Measurements from ENCODE around the gene SLC7A8. TPM values are rescaled to one million over a fixed set of nuclear protein-coding genes. Genes with fewer than 3 reads are reported as not detected.

Gene SLC7A8
- total and polyA plus RNA-seq, 2 of the 4 experiments (the other 2 are of a cell fraction): 0.31 TPM; not detected in 1

- ChIA-PET POLR2A (ENCODE audit: unreplicated experiment) (no interaction called here), CTCF (interaction anchor here (1.7 to 2.2 kb wide), 2 partner anchors 19 to 45 kb away, joined by 5 to 6 read pairs; partner anchors contain the start of genes ACIN1 and C14orf119)
- 40% methylated on average over 1 of the region's 5 CpGs; no CpG with 5 or more reads in 1 of the 2 experiments for WGBS, 2 experiments (ENCODE audit: extremely low coverage in 2 of 2, insufficient read length in 1 of 2)
- in situ Hi-C loops (cut with MboI; ENCODE audit: low sequenced_read_pairs) (loop anchor here (10.0 kb wide), 1 partner anchor 191 kb away; the partner anchor contains the start of genes BCL2L2 and PPP1R3E), intact Hi-C loops (cut with micrococcal nuclease) (no loop called here), dilution Hi-C loops (cut with HindIII; ENCODE audit: low sequenced_read_pairs, unreplicated experiment) (no loop called here)
- no TSS peak for BruUV-seq (replicated peaks)
- no peak overlapping the region; the same call in 1 of the 2 replicates for H3K4me2 ChIP-seq (ENCODE audit: low read depth, low read length)
- peak overlapping the region; percentile 77 for H2AK9ac ChIP-seq (replicated peaks; ENCODE audit: low read depth, low read length, poor library complexity)
- no peak for TF ChIP-seq SMC3 (IDR thresholded peaks at IDR 0.05; ENCODE audit: low read depth, low read length)
- TF ChIP-seq ELK1 (IDR thresholded peaks at IDR 0.05; ENCODE audit: borderline replicate concordance, low read depth, low read length): no peak
- no peak for TF ChIP-seq CEBPB (IDR thresholded peaks at IDR 0.05; ENCODE audit: low read depth, low read length)
- TF ChIP-seq MAZ (IDR thresholded peaks at IDR 0.05; ENCODE audit: borderline replicate concordance, low read depth, low read length): no peak
- TF ChIP-seq USF2 (IDR thresholded peaks at IDR 0.05; ENCODE audit: low read depth, low read length): no peak
- no peak for TF ChIP-seq BHLHE40 (IDR thresholded peaks at IDR 0.05; ENCODE audit: low read depth, low read length)
- TF ChIP-seq CHD1 (IDR thresholded peaks at IDR 0.05; ENCODE audit: low read depth, low read length): no peak
- no peak for TF ChIP-seq RCOR1 (IDR thresholded peaks at IDR 0.05; ENCODE audit: insufficient replicate concordance, low read length)
- no peak for TF ChIP-seq RFX5 (IDR thresholded peaks at IDR 0.05; ENCODE audit: low read depth, low read length)
- TF ChIP-seq NFE2L2 (IDR thresholded peaks at IDR 0.05; ENCODE audit: low read depth, low read length): no peak
- no peak for TF ChIP-seq MAFK (IDR thresholded peaks at IDR 0.05; ENCODE audit: low read depth, low read length)
- TF ChIP-seq POLR2A (IDR thresholded peaks at IDR 0.05; ENCODE audit: low read depth, low read length): no peak
- TF ChIP-seq, protein P1, sequence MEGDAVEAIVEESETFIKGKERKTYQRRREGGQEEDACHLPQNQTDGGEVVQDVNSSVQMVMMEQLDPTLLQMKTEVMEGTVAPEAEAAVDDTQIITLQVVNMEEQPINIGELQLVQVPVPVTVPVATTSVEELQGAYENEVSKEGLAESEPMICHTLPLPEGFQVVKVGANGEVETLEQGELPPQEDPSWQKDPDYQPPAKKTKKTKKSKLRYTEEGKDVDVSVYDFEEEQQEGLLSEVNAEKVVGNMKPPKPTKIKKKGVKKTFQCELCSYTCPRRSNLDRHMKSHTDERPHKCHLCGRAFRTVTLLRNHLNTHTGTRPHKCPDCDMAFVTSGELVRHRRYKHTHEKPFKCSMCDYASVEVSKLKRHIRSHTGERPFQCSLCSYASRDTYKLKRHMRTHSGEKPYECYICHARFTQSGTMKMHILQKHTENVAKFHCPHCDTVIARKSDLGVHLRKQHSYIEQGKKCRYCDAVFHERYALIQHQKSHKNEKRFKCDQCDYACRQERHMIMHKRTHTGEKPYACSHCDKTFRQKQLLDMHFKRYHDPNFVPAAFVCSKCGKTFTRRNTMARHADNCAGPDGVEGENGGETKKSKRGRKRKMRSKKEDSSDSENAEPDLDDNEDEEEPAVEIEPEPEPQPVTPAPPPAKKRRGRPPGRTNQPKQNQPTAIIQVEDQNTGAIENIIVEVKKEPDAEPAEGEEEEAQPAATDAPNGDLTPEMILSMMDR (conservative IDR thresholded peaks at IDR 0.05; ENCODE audit: low read depth, low read length): no peak
- no peak for TF ChIP-seq MXI1 (IDR thresholded peaks at IDR 0.05; ENCODE audit: borderline replicate concordance, low read depth, low read length)
- TF ChIP-seq FOS (IDR thresholded peaks at IDR 0.05; ENCODE audit: low read depth, low read length): no peak
- no peak for TF ChIP-seq RAD21 (IDR thresholded peaks at IDR 0.05; ENCODE audit: low read length)
- peak overlapping the region; percentile 80 for H2AFZ ChIP-seq (replicated peaks; ENCODE audit: low read length, poor library complexity)
- no peak overlapping the region for H3K4me3 ChIP-seq (ENCODE audit: insufficient read depth, low read depth, low read length)
- H2BK20ac ChIP-seq (ENCODE audit: low read depth, low read length): peak overlapping the region; percentile 92
- H3K4me1 ChIP-seq (ENCODE audit: control insufficient read depth, insufficient read depth, low read length): peaks cover 29% of the 10 kb centered on the region
- H3K56ac ChIP-seq (ENCODE audit: extremely low read depth, insufficient read depth, low read length): no peak overlapping the region
- H3K27ac ChIP-seq (ENCODE audit: insufficient read depth, low read length): peak overlapping the region; percentile 61
- H3K36me3 ChIP-seq (ENCODE audit: control insufficient read depth, insufficient read depth, low read length): no peaks in the 10 kb centered on the region
- H2BK120ac ChIP-seq (ENCODE audit: low read depth, low read length): peak overlapping the region; percentile 92
- peak overlapping the region; percentile 92 for H4K91ac ChIP-seq (ENCODE audit: insufficient read depth, low read depth, low read length)
- H3K18ac ChIP-seq (ENCODE audit: low read depth, low read length): peak overlapping the region; percentile 87
- H2BK15ac ChIP-seq (ENCODE audit: low read depth, low read length): peak overlapping the region; percentile 97
- no peak for DNase-seq
- H4K8ac ChIP-seq (ENCODE audit: low read depth in 2 of 2, low read length in 2 of 2): peak overlapping the region; percentile 81 to 92
- H2BK5ac ChIP-seq (ENCODE audit: low read depth, low read length, poor library complexity, severe bottlenecking): peak overlapping the region; percentile 95
- H3K9me1 ChIP-seq (ENCODE audit: insufficient read depth, low read length): peaks cover 35% of the 10 kb centered on the region
- H4K5ac ChIP-seq (ENCODE audit: low read depth, low read length): peak overlapping the region; percentile 39
- H3K79me1 ChIP-seq (ENCODE audit: low read depth in 1 of 2, low read length in 2 of 2): peaks cover 9 to 10% of the 10 kb centered on the region in 2 experiments; a peak in 2 of 4 replicates
- H3K23ac ChIP-seq (ENCODE audit: low read depth, low read length): peak overlapping the region; percentile 81; the same call in 1 of the 2 replicates
- H3K14ac ChIP-seq (replicated peaks; ENCODE audit: low read depth, low read length): peak overlapping the region; percentile 91
- H4K20me1 ChIP-seq (ENCODE audit: insufficient read depth, low read length): no peaks in the 10 kb centered on the region
- H2AK5ac ChIP-seq (ENCODE audit: low read depth, low read length): peak overlapping the region; percentile 82
- no peaks in the 10 kb centered on the region for H3K9me3 ChIP-seq (ENCODE audit: control insufficient read depth, insufficient read depth, low read length)
- no peak for ATAC-seq (ENCODE audit: low read depth)
- H3K27me3 ChIP-seq (ENCODE audit: control insufficient read depth, insufficient read depth, low read length): no peaks in the 10 kb centered on the region
- peak overlapping the region; percentile 13; the same call in 1 of the 2 replicates for H3K9ac ChIP-seq (ENCODE audit: low read depth, low read length)
- peak overlapping the region; percentile 89 for H3K4ac ChIP-seq (ENCODE audit: low read depth, low read length)
Measured at GRCh38 chr14:23114120-23114458, 69.4 kb downstream of the SLC7A8 start.

All from IMR-90 (cell line).